ENCODE results near the gene ACSF3.
"Not testable (repeated sequence)": the region's sequence is repeated elsewhere in the genome, so short reads cannot be mapped to it uniquely, and the experiment has no call there.

Gene ACSF3

GRCh38 chr16:89164847-89165680 is 71.4 kb downstream of the ACSF3 start:
- DNase-seq: no peak

DNA sequence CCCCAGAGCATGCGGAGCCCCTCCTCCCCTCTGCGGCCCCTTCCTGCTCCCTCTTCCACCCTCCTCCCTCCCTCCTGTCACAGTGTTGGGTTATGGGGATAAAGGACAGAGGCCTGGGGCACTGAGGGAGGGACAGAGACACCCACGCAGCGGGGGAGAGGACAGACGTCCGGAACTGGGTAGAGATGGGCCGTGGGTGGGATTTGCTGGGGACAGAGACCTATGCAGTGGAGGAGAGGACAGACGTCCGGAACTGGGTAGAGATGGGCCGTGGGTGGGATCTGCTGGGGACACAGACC is 72.0 kb downstream of the ACSF3 start:
- DNase-seq: not testable (repeated sequence)

GRCh38 chr16:89166696-89167424 is 73.2 kb downstream of the ACSF3 start:
- DNase-seq: no peak

DNA sequence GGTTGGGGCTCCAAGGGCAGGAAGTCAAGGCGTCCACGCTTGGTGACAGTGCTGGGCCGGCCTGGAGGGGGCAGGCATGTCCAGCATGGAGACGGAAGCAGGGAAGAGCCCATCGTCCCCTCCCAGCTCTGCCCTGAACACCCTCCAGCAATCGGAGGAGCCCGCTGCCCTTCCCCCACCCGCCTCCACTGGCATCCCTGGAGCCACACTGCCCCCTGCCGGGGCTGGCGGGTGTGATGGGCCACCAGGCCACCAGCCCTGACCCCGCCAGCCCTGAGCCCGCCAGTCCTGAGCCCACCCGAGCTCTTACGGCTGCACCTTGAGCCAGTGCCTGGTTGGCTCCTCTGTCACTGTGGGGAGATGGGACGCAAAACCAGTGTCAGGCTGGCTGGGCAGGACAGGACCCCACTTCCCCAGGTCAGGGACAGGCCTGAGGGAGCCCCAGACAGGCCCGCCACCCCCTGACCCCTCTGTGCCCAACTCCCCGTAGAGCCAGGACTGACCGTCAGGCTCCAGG is 73.8 kb downstream of the ACSF3 start:
- DNase-seq: peak; percentile 93

- DNase-seq: no peak
Measured at GRCh38 chr16:89168381-89169189, 74.9 kb downstream of the ACSF3 start.

DNA sequence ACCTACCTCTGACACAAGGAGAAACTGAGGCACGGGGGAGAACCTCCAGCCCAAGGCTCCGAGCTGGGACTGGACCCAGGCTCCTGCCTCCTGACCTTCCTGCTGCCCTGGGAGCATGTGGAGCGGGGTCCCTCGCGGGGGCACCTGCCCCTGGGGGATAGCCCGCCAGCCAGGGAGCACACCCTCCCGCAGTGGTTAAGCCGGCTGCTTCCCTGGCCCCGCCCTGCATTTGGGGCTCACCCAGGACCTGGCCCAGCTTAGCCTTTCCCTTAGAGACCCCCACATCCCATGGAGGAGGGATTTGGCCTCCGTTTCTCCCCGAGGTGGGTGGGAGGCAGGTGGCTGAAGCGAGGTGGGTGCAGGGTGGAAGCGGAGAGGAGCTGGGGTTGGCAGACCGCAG is 76.1 kb downstream of the ACSF3 start:
- DNase-seq: no peak

DNA sequence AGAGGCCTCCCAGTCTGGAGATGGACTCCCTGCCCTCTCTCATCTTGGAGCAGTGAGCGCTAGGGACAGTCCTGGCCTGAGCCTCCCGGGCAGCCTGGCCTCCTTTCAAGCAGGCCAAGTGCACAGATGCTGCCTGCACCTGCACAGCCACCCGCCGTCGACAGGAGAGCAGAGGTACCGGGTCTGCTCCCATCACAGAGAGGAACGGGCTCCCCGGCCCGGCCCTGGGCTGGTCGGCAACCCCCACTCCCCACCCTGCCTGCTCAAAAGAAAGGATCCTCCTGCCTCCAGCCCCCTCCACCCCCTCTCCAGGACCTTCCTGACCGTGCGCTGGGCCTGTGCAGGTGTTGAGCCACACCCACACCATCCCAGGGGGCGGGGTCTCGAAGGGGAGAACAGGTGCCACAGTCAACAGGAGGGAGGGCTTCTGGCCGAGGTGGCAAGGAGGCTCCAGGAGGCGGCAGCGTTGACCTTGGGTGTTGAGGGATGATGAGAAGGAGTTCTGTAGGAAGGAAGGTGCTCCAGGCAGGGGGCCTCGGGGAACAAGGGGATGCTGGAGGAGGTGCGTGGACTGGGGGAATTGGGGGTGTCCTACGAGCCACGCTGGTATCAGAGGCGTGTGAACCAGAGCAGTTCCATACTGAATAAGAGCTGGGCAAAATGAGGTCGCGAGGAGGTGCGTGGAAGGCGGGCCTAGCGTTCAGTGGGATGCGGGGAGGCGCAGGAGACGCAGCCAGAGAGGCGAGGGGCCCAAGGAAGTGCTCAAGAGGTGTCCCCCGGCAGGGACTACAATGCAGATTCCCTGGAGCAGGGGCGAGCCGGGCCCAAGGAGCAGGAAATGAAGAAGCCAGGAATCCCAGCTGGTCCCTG is 76.9 kb downstream of the ACSF3 start:
- DNase-seq: no peak

GRCh38 chr16:89171216-89172170 is 77.8 kb downstream of the ACSF3 start, which contains the start of gene CDH15:
CDH15 (plus strand) TSS chr16:89171748; CDS start chr16:89171832, 84 bp downstream.
- DNase-seq: peak; percentile 95 to 97

DNA sequence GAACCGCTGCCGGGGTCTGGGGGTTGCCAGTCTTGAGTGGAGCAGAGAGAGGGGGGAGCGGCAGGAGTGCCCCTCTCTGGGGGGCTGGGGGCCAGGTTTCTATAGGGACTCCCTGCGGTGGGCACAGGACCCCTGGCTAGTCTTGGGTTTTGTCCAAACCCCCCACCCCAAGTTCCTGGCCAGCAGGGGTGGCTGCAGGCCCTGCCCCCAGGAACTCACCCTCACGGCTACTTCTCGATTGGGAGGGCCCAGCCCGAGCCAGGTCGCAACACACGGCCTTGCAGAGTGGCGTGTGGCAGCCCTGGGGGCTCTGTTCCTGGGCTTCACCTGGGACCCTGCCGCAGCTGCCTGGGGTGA is 78.5 kb downstream of the ACSF3 start:
- no peak for DNase-seq

GRCh38 chr16:89172528-89173173 is 79.0 kb downstream of the ACSF3 start:
- no peak for DNase-seq

GRCh38 chr16:89173174-89173921 is 79.7 kb downstream of the ACSF3 start:
- no peak for DNase-seq

DNA sequence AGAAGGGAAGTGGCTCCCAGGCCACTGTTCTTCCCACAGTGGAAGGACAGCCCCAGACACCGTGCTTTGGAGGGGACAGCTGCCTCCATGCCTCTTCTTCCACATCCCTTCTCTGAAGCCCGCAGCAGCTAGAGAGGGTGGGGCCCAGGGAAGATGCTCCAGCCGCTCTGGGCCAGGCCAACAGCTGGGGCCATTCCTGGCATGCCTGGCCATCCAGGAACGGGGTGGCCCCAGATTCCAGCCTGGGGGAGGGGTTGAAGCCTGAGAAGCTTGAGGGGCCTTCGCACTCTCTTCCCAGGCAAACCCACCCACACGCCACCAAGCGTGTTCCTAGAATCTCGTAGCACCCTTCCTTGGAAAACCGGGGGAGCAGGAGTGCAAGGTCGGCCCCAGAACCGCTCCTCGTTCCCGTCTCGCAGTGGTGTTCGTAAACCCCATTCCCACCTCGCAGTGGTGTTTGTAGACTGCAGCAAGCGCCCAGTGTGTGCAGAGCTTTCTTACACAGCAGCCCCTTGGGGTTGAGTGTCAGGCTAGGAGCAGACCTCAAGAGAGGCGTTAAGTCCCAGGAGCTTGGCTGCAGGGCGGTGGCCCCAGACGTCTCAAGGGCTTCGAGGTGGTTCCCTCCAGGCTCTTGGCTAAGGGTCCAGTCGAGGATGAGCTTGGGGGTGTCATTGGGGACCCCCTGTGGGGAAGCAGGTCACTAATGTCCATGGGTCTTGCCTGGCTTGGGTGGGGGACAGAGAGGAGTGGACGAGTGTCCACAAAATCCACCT is 80.6 kb downstream of the ACSF3 start:
- DNase-seq: no peak

DNA sequence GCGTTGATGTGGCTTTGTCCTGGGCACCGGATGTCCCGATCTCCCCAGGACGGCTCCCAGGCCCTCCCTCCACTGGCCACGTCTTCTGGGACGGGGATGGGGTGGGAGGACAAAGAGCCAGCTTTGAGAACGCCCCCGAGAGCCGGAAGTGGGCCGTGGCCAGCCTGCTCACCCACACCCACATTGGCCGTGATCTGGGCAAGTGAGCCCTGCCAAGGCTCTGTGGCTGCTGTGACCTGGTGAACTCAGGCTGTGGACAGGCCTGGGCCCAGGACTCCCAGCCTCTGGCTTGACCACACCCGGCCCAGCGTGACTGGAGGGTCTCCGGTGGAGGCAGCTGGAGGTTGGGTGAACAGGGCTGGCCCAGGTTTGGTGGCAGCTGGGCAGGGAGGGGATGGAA is 81.2 kb downstream of the ACSF3 start:
- DNase-seq: no peak

DNA sequence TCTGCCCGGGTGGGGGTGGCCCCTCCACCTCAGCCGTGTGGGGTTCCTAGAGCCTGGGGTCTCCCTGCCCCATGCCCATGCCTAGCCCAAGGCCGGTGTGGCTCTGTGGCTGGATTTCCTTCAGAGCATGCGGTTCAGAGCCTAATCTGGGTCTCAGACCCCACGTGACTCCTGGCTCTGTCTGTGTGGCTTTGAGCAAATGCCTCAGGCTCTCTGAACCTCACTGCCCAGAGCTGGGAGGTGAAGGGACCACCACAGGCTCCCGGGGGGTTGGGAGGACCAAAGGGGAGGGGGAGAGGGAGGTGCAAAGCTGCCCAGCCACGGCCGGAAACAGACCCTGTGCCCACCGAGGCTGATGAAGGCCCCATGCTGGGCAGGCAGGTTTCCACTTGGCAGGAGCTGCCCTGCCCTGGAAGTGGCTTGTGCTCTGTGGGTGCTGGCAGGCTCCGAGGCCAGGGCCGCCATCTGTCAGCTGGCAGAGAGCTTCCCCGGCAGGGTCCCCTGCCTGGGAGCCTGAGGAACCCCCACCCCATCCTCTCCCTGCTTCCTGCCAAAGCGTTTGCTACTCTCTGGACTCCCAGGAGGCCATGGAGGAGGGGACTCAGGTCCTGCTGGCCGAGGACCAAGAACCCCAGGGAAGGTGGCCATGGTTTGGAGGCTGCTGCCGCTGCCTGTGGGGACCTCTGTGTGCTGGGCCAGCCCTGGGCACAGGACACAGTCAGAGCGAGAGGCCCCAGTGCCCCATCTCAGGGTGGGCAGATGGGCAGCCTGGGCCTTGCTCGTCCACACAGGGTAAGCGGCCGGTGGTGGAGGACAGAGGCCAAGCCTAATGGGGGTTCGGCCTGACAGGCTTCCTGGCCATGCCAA is 81.9 kb downstream of the ACSF3 start:
- no peak for DNase-seq

GRCh38 chr16:89176147-89176690 is 82.6 kb downstream of the ACSF3 start:
- no peak for DNase-seq

GRCh38 chr16:89176717-89177116 is 83.1 kb downstream of the ACSF3 start:
- no peak for DNase-seq

GRCh38 chr16:89177501-89177900 is 83.8 kb downstream of the ACSF3 start:
- no peak for DNase-seq

Measured in stimulated activated CD4-positive, alpha-beta T cell treated with anti-CD3 and anti-CD28 coated beads, Interleukin-2, amount 100 ng/mL, for 24 hours (primary cell).